GM12878 (cell line): ENCODE results near the gene PLD5. TPM values are rescaled to one million over a fixed set of nuclear protein-coding genes. Genes with fewer than 3 reads are reported as not detected.

Source experiments
- ATAC-seq: fragments of 200-7000 bp; cut with Tn5 transposase; 3 replicates; pipeline ENCODE4 v1.9.1; 2020; ENCODE audit warnings: mild to moderate bottlenecking, moderate library complexity
- BruUV-seq: library from RNA; stranded (reverse); fragments of 400-500 nt; replicated peaks from 2 replicates; lab custom pipeline; 2021; lab: Mats Ljungman, UMichigan
- CTCF ChIA-PET: fragments of 300-600 bp; sonication (Branson Sonifier 250); formaldehyde crosslinking; extraction: SDS; loops from one replicate; lab custom pipeline; 2021; ENCODE audit warnings: inconsistent platforms; lab: Yijun Ruan, JAX
- POLR2A ChIA-PET: fragments of 350-600 bp; formaldehyde crosslinking; extraction: SDS; loops from one replicate; lab custom pipeline; 2021; ENCODE audit warnings: inconsistent platforms; lab: Charles Lee
- RAD21 ChIA-PET: fragments of 300-600 bp; sonication (Branson Sonifier 250); formaldehyde crosslinking; loops from one replicate; lab custom pipeline; 2023; ENCODE audit warnings: antibody characterized with exemption; ENCODE audit not compliant: unreplicated experiment; lab: Charles Lee
- SMC1A ChIA-PET: fragments of 300-600 bp; sonication (Branson Sonifier 250); formaldehyde crosslinking; loops from one replicate; lab custom pipeline; 2023; ENCODE audit not compliant: unreplicated experiment, uncharacterized antibody; lab: Charles Lee
- DNase-seq: peaks from one replicate; pipeline ENCODE4 v3.0.0-alpha.2; 2011; ENCODE audit warnings: low read depth, low spot score
- FAIRE-seq: peaks from 3 replicates; lab custom pipeline; 2011; peaks lifted over from hg19 to GRCh38; lab: Jason Lieb, UNC
- H2AFZ ChIP-seq: 2 replicates; pipeline ENCODE4 v1.6.0; 2011; ENCODE audit warnings: low read depth, low read length, control low read depth; ENCODE audit not compliant: control insufficient read depth
- H3K27ac ChIP-seq: 2 replicates; pipeline ENCODE4 v1.5.1; 2011; ENCODE audit warnings: control low read depth; ENCODE audit not compliant: control insufficient read depth, insufficient read depth
- H3K27me3 ChIP-seq, 2 experiments: replicated peaks in 1 of 2; 2 replicates each; pipeline versions ENCODE4 v1.6.0 to v1.6.1; 2011; ENCODE audit warnings: low read length in 1 of 2; ENCODE audit not compliant: control insufficient read depth in 2 of 2, insufficient read depth in 2 of 2
- H3K36me3 ChIP-seq, 2 experiments: 2 replicates each; pipeline ENCODE4 v1.5.1; 2011; ENCODE audit warnings: low read length in 1 of 2; ENCODE audit not compliant: control insufficient read depth in 2 of 2, insufficient read depth in 2 of 2
- H3K4me1 ChIP-seq: 2 replicates; pipeline ENCODE4 v1.6.1; 2011; ENCODE audit warnings: mild to moderate bottlenecking, low read length, moderate library complexity, mixed read lengths; ENCODE audit not compliant: control insufficient read depth, insufficient read depth
- H3K4me2 ChIP-seq: 2 replicates; pipeline ENCODE4 v1.6.0; 2011; ENCODE audit warnings: control low read depth; ENCODE audit not compliant: control insufficient read depth, insufficient read depth
- H3K4me3 ChIP-seq: fragments of 200-600 bp; sonication (generic); 2 replicates; pipeline ENCODE4 v1.5.1; 2016
- H3K79me2 ChIP-seq: 2 replicates; pipeline ENCODE4 v1.6.0; 2011; ENCODE audit warnings: low read length; ENCODE audit not compliant: control insufficient read depth, insufficient read depth
- H3K9ac ChIP-seq: 2 replicates; pipeline ENCODE4 v1.8.0; 2011; ENCODE audit warnings: low read length, control low read depth, mixed read lengths; ENCODE audit not compliant: control insufficient read depth, insufficient read depth
- H3K9me3 ChIP-seq: replicated peaks from 3 replicates; pipeline ENCODE4 v1.5.1; 2011; ENCODE audit warnings: mild to moderate bottlenecking, low read length; ENCODE audit not compliant: control insufficient read depth, insufficient read depth
- H4K20me1 ChIP-seq: 2 replicates; pipeline ENCODE4 v1.6.0; 2011; ENCODE audit not compliant: control insufficient read depth, insufficient read depth
- EGR1 ChIP-seq, 2 experiments: IDR thresholded peaks; 1 replicate in 1 of 2; 2 replicates in 1 of 2; pipeline ENCODE4 v1.6.1; 2011 to 2012; ENCODE audit warnings: low read depth in 2 of 2, low read length in 2 of 2, borderline replicate concordance in 1 of 2, mild to moderate bottlenecking in 1 of 2, moderate library complexity in 1 of 2
- HCFC1 ChIP-seq: fragments of 150-350 bp; IDR thresholded peaks from 2 replicates; pipeline ENCODE4 v1.6.1; 2014; ENCODE audit warnings: low read length
- MYB ChIP-seq: fragments of 150-350 bp; IDR thresholded peaks from 2 replicates; pipeline ENCODE4 v1.6.1; 2014; ENCODE audit warnings: mild to moderate bottlenecking, low read depth, low read length, borderline replicate concordance
- MYC ChIP-seq: IDR thresholded peaks from 2 replicates; pipeline ENCODE4 v1.6.1; 2011; ENCODE audit warnings: mild to moderate bottlenecking, low read length, moderate library complexity, inconsistent platforms; ENCODE audit not compliant: insufficient read depth, insufficient replicate concordance, insufficient read length, severe bottlenecking
- PML ChIP-seq: IDR thresholded peaks from 2 replicates; pipeline ENCODE4 v1.6.1; 2012; ENCODE audit warnings: low read length, inconsistent platforms
- POLR2A ChIP-seq: IDR thresholded peaks from 2 replicates; pipeline ENCODE4 v1.6.1; 2011; ENCODE audit warnings: low read depth, mild to moderate bottlenecking, low read length
- POLR2AphosphoS2 ChIP-seq: IDR thresholded peaks from 2 replicates; pipeline ENCODE4 v1.6.1; 2011; ENCODE audit warnings: low read depth, mild to moderate bottlenecking, low read length, improper control_type of control experiment, moderate library complexity
- POU2F2 ChIP-seq: IDR thresholded peaks from 3 replicates; pipeline ENCODE4 v1.6.1; 2011; ENCODE audit warnings: low read depth, mild to moderate bottlenecking, low read length, borderline replicate concordance
- RAD51 ChIP-seq: fragments of 450-650 bp; IDR thresholded peaks from 2 replicates; pipeline ENCODE4 v1.6.1; 2016; ENCODE audit warnings: moderate library complexity, mild to moderate bottlenecking, inconsistent platforms
- SP1 ChIP-seq: IDR thresholded peaks from one replicate; pipeline ENCODE4 v1.6.1; 2011; ENCODE audit warnings: low read depth, low read length
- ZNF384 ChIP-seq: IDR thresholded peaks from 2 replicates; pipeline ENCODE4 v1.6.1; 2012; ENCODE audit warnings: low read depth, mild to moderate bottlenecking, low read length, improper control_type of control experiment, borderline replicate concordance
- ZZZ3 ChIP-seq: IDR thresholded peaks from 2 replicates; pipeline ENCODE4 v1.6.1; 2011; ENCODE audit warnings: low read depth; ENCODE audit not compliant: control insufficient read depth, insufficient read length
- WGBS: methylation state at CpG from one replicate; pipeline ENCODE4 v1.1.6; 2016; ENCODE audit warnings: low lambda C conversion rate; ENCODE audit not compliant: insufficient replicate concordance, insufficient coverage; ENCODE audit errors: missing lambda C conversion rate; 5-methylcytosine and 5-hydroxymethylcytosine counted together
- in situ Hi-C: fragments of 300-500 bp; cut with MboI; formaldehyde crosslinking; loops from 9 replicates; pipeline ENCODE4 v1.14.3; 2018; ENCODE audit warnings: mixed read lengths
- intact Hi-C: fragments of 100-400 bp; cut with micrococcal nuclease; formaldehyde crosslinking; loops from one replicate; pipeline ENCODE4 v1.14.2; 2022; ENCODE audit not compliant: unreplicated experiment
- polyA plus RNA-seq, 11 experiments: library from polyadenylated mRNA; depleted of rRNA in 4 of 11; unstranded in 6 of 11; stranded (reverse) in 5 of 11; fragments of >200 nt; fragmentation: Nextera tagmentation in 4 of 11; fragmentation: Illumina TruSeq in 1 of 11; extraction: Ambion mirVana in 4 of 11; extraction: Trizol in 1 of 11; gene quantifications; 1 replicate in 1 of 11; 2 replicates in 10 of 11; pipeline versions ENCODE4 v1.2.1 to v1.2.3, GENCODE V29; 2011 to 2016; ENCODE audit warnings: inconsistent platforms in 2 of 11, missing spikeins in 2 of 11, low read depth in 1 of 11
- total RNA-seq, 4 experiments: library from RNA; depleted of rRNA in 3 of 4; stranded (reverse); fragments of >200 nt in 3 of 4; fragmentation: Illumina TruSeq in 1 of 4; extraction: Trizol in 1 of 4; gene quantifications; 2 replicates each; pipeline versions ENCODE4 v1.2.1 to v1.2.3, GENCODE V29; 2013 to 2021

PLD5 gene
- total and polyA plus RNA-seq, 10 of the 15 experiments (the other 5 are each of a cell fraction or from before 2014, with no cell fraction given), result not detected

- Histone ChIP-seq H3K9ac (no peak overlapping the region), H3K9me3 (no peaks in the 10 kb centered on the region), H2AFZ (no peak overlapping the region), H3K4me1 (no peaks in the 10 kb centered on the region), H3K27ac (no peak overlapping the region), H3K4me3 (no peak overlapping the region), H3K4me2 (no peak overlapping the region), H3K27me3 (0 out of 4 replicates have a peak, but pooled peaks cover 0 to 3% of the 10 kb centered on the region in 2 experiments), H3K79me2 (no peaks in the 10 kb centered on the region), H3K36me3 (no peaks in the 10 kb centered on the region), H4K20me1 (no peaks in the 10 kb centered on the region)
- CTCF ChIA-PET, result interaction anchor here (1.6 kb wide), 1 partner anchor 21 kb away, joined by 3 read pairs; no protein-coding TSS in a partner anchor
- BruUV-seq, result no TSS peak
- ATAC-seq, result no peak
- DNase-seq, result no peak
- no peak for FAIRE-seq
- POLR2A ChIA-PET, result no interaction called here
- RAD21 ChIA-PET, result no interaction called here
- SMC1A ChIA-PET, result no interaction called here
- TF ChIP-seq RAD51, result no peak
- no peak for TF ChIP-seq HCFC1
- no peak for TF ChIP-seq EGR1 (IDR thresholded peaks at IDR 0.05; ENCODE audit: borderline replicate concordance in 1 of 2, low read depth in 2 of 2, low read length in 2 of 2)
- no peak for TF ChIP-seq ZNF384
- no peak for TF ChIP-seq ZZZ3
- no peak for TF ChIP-seq PML
- no peak for TF ChIP-seq SP1
- no peak for TF ChIP-seq POLR2A
- TF ChIP-seq POU2F2, result no peak
- no peak for TF ChIP-seq MYC
- no peak for TF ChIP-seq POLR2AphosphoS2
- no peak for TF ChIP-seq MYB
- intact Hi-C loops (loop anchor here (5.0 to 10.0 kb wide), 2 partner anchors 438 to 875 kb away; no protein-coding TSS in a partner anchor), in situ Hi-C loops (no loop called here)
- WGBS, result 56% methylated on average over 8 of the region's 8 CpGs
Observed at GRCh38 chr1:242452573-242452972, 71.9 kb downstream of the PLD5 start.
